Peyer's patch (tissue), 4 donors: ENCODE results near the gene METAP1. TPM values are rescaled to one million over a fixed set of nuclear protein-coding genes. Genes with fewer than 3 reads are reported as not detected.

Experiments
- DNase-seq, 3 donors: peaks; one replicate each; pipeline ENCODE4 v3.0.0-alpha.2; 2017 to 2019
- H3K27ac ChIP-seq, 4 donors: fragments of 200-600 bp; sonication (generic); one replicate each; pipeline ENCODE4 v1.5.1; 2016 to 2019
- H3K27me3 ChIP-seq, 2 donors: fragments of 200-600 bp; sonication (generic); one replicate each; pipeline ENCODE4 v1.5.1; 2019
- H3K36me3 ChIP-seq, 3 donors: fragments of 200-600 bp; sonication (generic); one replicate each; pipeline ENCODE4 v1.5.1; 2016 to 2019
- H3K4me1 ChIP-seq, 4 donors: fragments of 200-600 bp; sonication (generic); one replicate each; pipeline ENCODE4 v1.5.1; 2016 to 2019
- H3K4me3 ChIP-seq, 4 donors: fragments of 200-600 bp; sonication (generic); 1 replicate in 3 of 4; 2 replicates in 1 of 4; pipeline ENCODE4 v1.5.1; 2016 to 2019; ENCODE audit warnings: mild to moderate bottlenecking in 1 of 4
- H3K9me3 ChIP-seq, 4 donors: fragments of 200-600 bp; sonication (generic); one replicate each; pipeline ENCODE4 v1.5.1; 2016 to 2019; ENCODE audit warnings: mild to moderate bottlenecking in 1 of 4
- POLR2A ChIP-seq, 2 donors: fragments of 450-650 bp; IDR thresholded peaks; one replicate each; pipeline ENCODE4 v1.5.1; 2017; ENCODE audit warnings: antibody characterized with exemption in 2 of 2, mild to moderate bottlenecking in 2 of 2, moderate library complexity in 2 of 2
- total RNA-seq, 4 donors: library from RNA; depleted of rRNA; stranded (reverse); fragments of >200 nt; gene quantifications; one replicate each; pipeline ENCODE4 v1.1.0, GENCODE V29; 2016
- TF ChIP-seq, protein P1 (sequence below), 6 experiments: fragments of 450-650 bp in 4 of 6; fragments of 200-600 bp in 2 of 6; sonication (generic) in 1 of 6; IDR thresholded peaks; one replicate each; pipeline ENCODE4 v1.5.1; 2017 to 2019; ENCODE audit warnings: antibody characterized with exemption in 6 of 6, mild to moderate bottlenecking in 3 of 6, moderate library complexity in 1 of 6

METAP1 gene
- total RNA-seq, 4 donors from 2014 or later: 28.9 to 35.4 (median 32.5) TPM

DNA sequence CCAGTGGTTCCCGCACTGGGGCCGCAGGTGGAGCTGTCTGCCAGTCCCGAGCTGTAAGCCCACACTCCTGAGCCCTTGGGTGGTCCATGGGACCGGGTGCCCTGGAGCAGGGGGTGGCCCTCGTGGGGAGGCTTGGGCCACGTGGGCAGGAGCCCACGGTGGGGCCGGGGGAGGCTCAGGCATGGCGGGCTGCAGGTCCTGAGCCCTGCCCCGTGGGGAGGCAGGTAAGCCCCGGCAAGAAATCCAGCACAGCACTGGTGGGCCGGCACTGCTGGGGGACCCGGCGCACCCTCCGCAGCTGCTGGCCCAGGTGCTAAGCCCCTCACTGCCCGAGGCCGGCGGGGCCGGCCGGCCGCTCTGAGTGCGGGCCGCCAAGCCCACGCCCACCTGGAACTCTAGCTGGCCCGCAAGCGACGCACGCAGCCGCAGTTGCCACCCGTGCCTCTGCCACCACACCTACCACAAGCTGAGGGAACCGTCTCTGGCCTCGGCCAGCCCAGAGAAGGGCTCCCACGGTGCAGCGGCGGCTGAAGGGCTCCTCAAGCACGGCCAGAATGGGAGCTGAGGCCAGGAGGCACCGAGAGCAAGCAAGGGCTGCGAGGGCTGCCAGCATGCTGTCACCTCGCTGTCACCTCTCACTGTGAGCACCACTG lies 2.0 kb upstream of the METAP1 start:
- H3K27ac ChIP-seq: no peak overlapping the region
- H3K36me3 ChIP-seq: no peaks in the 10 kb centered on the region
- H3K9me3 ChIP-seq: no peaks in the 10 kb centered on the region
- TF ChIP-seq POLR2A (IDR thresholded peaks at IDR 0.05): no peak
- TF ChIP-seq, protein P1, sequence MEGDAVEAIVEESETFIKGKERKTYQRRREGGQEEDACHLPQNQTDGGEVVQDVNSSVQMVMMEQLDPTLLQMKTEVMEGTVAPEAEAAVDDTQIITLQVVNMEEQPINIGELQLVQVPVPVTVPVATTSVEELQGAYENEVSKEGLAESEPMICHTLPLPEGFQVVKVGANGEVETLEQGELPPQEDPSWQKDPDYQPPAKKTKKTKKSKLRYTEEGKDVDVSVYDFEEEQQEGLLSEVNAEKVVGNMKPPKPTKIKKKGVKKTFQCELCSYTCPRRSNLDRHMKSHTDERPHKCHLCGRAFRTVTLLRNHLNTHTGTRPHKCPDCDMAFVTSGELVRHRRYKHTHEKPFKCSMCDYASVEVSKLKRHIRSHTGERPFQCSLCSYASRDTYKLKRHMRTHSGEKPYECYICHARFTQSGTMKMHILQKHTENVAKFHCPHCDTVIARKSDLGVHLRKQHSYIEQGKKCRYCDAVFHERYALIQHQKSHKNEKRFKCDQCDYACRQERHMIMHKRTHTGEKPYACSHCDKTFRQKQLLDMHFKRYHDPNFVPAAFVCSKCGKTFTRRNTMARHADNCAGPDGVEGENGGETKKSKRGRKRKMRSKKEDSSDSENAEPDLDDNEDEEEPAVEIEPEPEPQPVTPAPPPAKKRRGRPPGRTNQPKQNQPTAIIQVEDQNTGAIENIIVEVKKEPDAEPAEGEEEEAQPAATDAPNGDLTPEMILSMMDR (IDR thresholded peaks at IDR 0.05): no peak
- H3K4me1 ChIP-seq: peaks cover 0 to 14% (median 0%) of the 10 kb centered on the region in 4 donors
- no peak overlapping the region for H3K4me3 ChIP-seq
- DNase-seq: no peak
- no peaks in the 10 kb centered on the region for H3K27me3 ChIP-seq

DNA sequence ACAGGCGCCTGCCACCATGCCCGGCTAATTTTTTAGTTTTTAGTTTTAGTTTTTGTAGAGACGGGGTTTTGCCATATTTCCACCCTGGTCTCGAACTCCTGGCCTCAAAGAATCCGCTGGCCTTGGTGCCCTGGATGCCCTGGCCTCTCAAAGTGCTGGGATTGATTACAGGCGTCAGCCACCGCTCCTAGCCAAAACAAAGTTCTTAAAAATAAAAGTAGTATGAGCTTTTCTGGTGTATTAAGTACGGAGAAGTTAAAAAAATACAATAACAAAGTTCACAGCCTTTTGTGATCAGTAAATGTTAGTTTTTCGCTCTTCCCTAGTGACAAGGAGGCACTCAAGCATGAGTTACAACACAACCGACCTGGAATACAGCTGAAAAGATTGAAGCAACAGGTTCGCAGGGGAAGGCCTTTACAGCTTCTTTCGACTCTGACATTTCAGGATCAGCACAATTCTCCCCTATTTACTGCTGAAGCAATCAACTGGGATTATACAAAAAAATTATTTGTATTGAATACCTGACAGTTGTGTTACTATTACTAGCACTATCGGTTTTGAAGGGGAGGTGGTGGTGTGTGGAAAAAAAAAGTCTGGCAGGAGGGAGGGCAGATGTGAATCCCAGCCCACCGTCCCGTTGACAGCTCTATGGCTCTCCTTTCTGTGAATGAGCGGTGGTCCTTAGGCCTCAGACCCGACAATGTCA lies 893 bp upstream of the METAP1 start:
- peak overlapping the region; percentile 18 to 99 (median 49) for H3K4me3 ChIP-seq
- no peak for TF ChIP-seq POLR2A (IDR thresholded peaks at IDR 0.05)
- TF ChIP-seq, protein P1 (IDR thresholded peaks at IDR 0.05): no peak
- DNase-seq: no peak

DNA sequence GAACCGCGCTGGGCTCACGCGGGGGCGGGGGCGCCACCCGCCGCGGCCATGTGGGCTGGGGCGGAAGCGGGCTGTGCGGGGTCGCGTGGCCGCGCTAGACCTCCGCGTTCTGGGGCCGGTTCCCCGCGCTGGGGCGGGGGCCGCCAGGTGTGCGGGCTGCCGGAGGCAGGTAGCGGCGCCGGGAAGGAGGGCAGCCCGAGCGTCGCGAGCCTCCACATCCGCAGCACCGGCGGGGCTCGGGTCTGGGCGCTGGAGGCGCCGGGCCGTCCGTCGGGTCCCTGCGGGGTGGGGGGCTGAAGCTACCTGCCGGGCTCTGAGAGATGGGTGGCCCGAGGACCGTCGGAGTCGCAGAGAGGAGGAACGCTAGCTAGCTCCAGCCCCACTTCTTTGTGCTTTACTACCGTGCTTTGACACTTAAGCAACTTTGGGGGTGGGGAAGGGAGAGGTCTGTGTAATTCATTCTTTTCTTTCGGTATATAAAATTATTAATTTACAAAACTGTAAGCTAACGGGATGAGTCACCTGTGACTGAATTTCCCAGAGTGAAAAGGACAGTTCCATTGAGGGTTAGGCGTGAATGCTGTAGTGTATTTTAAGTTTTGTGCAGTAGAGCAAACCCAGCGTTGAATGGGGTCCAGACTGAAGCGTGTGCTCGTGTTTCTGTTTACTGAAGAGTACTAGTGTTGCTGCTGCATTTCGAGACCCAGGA lies 689 bp downstream of the METAP1 start:
- Histone ChIP-seq H3K36me3 (no peaks in the 10 kb centered on the region), H3K27me3 (no peaks in the 10 kb centered on the region), H3K4me3 (peak overlapping the region; percentile 74 to 99 (median 91)), H3K27ac (peak overlapping the region; percentile 79 to 95 (median 90)), H3K9me3 (no peaks in the 10 kb centered on the region), H3K4me1 (peaks cover 0 to 14% (median 0%) of the 10 kb centered on the region in 4 donors)
- DNase-seq: peak in 1 of 3 donors; percentile 50
- TF ChIP-seq, protein P1 (IDR thresholded peaks at IDR 0.05): no peak
- no peak for TF ChIP-seq POLR2A (IDR thresholded peaks at IDR 0.05)

More for the DNA sequence above, 893 bp upstream of the METAP1 start:
- H3K9me3 ChIP-seq: no peaks in the 10 kb centered on the region
- no peaks in the 10 kb centered on the region for H3K27me3 ChIP-seq
- peak overlapping the region; percentile 75 to 95 (median 86) for H3K27ac ChIP-seq
- peaks cover 0 to 14% (median 0%) of the 10 kb centered on the region in 4 donors for H3K4me1 ChIP-seq
- H3K36me3 ChIP-seq: no peaks in the 10 kb centered on the region

DNA sequence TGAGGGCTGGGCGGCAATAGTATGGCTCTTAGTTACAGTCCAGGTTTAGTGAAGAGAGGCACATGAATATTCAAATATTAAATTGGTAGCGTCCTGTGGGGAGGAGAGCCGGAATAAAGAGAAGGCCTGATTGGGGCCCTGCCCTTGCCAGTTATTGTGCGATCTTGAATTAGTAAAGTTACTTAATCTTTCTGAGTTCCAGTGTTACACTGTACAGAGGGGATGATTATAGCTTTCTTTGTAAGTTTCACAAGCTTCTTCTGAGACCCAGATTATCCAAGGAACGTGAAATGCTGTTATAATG lies 1.2 kb downstream of the METAP1 start:
- H3K27me3 ChIP-seq: no peaks in the 10 kb centered on the region
- H3K9me3 ChIP-seq: no peaks in the 10 kb centered on the region
- H3K4me1 ChIP-seq: peaks cover 0 to 14% (median 0%) of the 10 kb centered on the region in 4 donors
- H3K36me3 ChIP-seq: no peaks in the 10 kb centered on the region
- peak overlapping the region in 3 of 4 donors; percentile 87 to 99 (median 95) for H3K4me3 ChIP-seq
- DNase-seq: no peak
- no peak for TF ChIP-seq POLR2A (IDR thresholded peaks at IDR 0.05)
- TF ChIP-seq, protein P1 (IDR thresholded peaks at IDR 0.05): no peak
- H3K27ac ChIP-seq: peak overlapping the region in 1 of 4 donors; percentile 95

DNA sequence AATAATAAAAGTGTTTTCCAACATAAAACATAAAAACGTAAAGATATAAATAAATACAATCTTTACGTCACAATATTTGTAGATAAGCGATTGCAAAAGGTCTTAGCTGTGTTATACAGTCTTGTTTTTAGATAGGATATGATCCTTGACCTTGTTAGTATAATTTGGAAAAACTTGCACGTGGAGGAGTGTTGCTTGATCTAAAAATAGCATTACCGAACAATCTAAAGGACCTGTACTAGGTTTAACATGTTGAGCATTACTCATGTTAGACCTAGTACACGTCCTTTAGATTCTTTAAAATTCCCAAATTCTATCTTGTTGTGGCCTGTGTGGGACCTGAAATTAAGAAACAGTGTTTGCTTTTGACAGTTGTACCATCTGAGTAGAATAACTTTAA lies 1.6 kb downstream of the METAP1 start:
- peak overlapping the region in 1 of 4 donors; percentile 99 for H3K4me3 ChIP-seq
- no peaks in the 10 kb centered on the region for H3K9me3 ChIP-seq
- TF ChIP-seq POLR2A (IDR thresholded peaks at IDR 0.05): no peak
- TF ChIP-seq, protein P1 (IDR thresholded peaks at IDR 0.05): no peak
- H3K4me1 ChIP-seq: peaks cover 0 to 14% (median 0%) of the 10 kb centered on the region in 4 donors
- no peaks in the 10 kb centered on the region for H3K36me3 ChIP-seq
- H3K27me3 ChIP-seq: no peaks in the 10 kb centered on the region
- H3K27ac ChIP-seq: no peak overlapping the region
- no peak for DNase-seq
